Stimulated activated naive CD8-positive, alpha-beta T cell treated with anti-CD3 and anti-CD28 coated beads, Interleukin-15, Interleukin-2, amounts not matched to agents 100 ng/mL and 50 ng/mL, for 24 hours (primary cell): ENCODE results near the gene CDC42BPA.

Experiments
- H3K27ac Mint-ChIP-seq: one replicate; pipeline ENCODE4 v1.8.0; 2021; ENCODE audit warnings: mild to moderate bottlenecking, mixed read lengths
- H3K27me3 Mint-ChIP-seq: one replicate; pipeline ENCODE4 v1.8.0; 2021; ENCODE audit warnings: mixed read lengths
- H3K36me3 Mint-ChIP-seq: one replicate; pipeline ENCODE4 v1.8.0; 2021; ENCODE audit warnings: low read depth, mixed read lengths
- H3K4me1 Mint-ChIP-seq: one replicate; pipeline ENCODE4 v1.8.0; 2021; ENCODE audit warnings: low read depth, mixed read lengths
- H3K4me3 Mint-ChIP-seq: one replicate; pipeline ENCODE4 v1.8.0; 2021; ENCODE audit warnings: mild to moderate bottlenecking, mixed read lengths
- H3K9me3 Mint-ChIP-seq: one replicate; pipeline ENCODE4 v1.8.0; 2021; ENCODE audit warnings: mixed read lengths

Gene CDC42BPA

GRCh38 chr1:226973898-226974543 lies 344.3 kb downstream of the CDC42BPA start:
- Mint-ChIP-seq H3K4me3 (no peak overlapping the region), H3K36me3 (peaks cover 16% of the 10 kb centered on the region), H3K4me1 (no peaks in the 10 kb centered on the region), H3K27me3 (no peaks in the 10 kb centered on the region), H3K9me3 (peaks cover 5% of the 10 kb centered on the region), H3K27ac (no peak overlapping the region)

- no peak overlapping the region for H3K4me3 Mint-ChIP-seq
- H3K4me1 Mint-ChIP-seq = no peaks in the 10 kb centered on the region
- H3K27ac Mint-ChIP-seq = no peak overlapping the region
Observed at GRCh38 chr1:226973371-226973897, 344.9 kb downstream of the CDC42BPA start.

GRCh38 chr1:226972931-226973330 lies 345.4 kb downstream of the CDC42BPA start:
- Mint-ChIP-seq H3K27me3 (no peaks in the 10 kb centered on the region), H3K27ac (no peak overlapping the region), H3K4me3 (no peak overlapping the region), H3K36me3 (peaks cover 25% of the 10 kb centered on the region), H3K4me1 (no peaks in the 10 kb centered on the region), H3K9me3 (peaks cover 5% of the 10 kb centered on the region)

More at GRCh38 chr1:226973371-226973897, 344.9 kb downstream of the CDC42BPA start:
- H3K27me3 Mint-ChIP-seq = no peaks in the 10 kb centered on the region
- H3K9me3 Mint-ChIP-seq = peaks cover 5% of the 10 kb centered on the region
- H3K36me3 Mint-ChIP-seq = peaks cover 22% of the 10 kb centered on the region

GRCh38 chr1:226971765-226972164 lies 346.5 kb downstream of the CDC42BPA start:
- Mint-ChIP-seq H3K27ac (no peak overlapping the region), H3K27me3 (no peaks in the 10 kb centered on the region), H3K4me1 (no peaks in the 10 kb centered on the region), H3K36me3 (peaks cover 32% of the 10 kb centered on the region), H3K4me3 (no peak overlapping the region), H3K9me3 (peaks cover 5% of the 10 kb centered on the region)

- Mint-ChIP-seq H3K27me3 (no peaks in the 10 kb centered on the region), H3K4me3 (no peak overlapping the region), H3K27ac (peak overlapping the region; percentile 22), H3K36me3 (peaks cover 39% of the 10 kb centered on the region), H3K4me1 (peaks cover 5% of the 10 kb centered on the region), H3K9me3 (peaks cover 5% of the 10 kb centered on the region)
Observed at GRCh38 chr1:226967665-226968064, 350.6 kb downstream of the CDC42BPA start.

GRCh38 chr1:226966683-226967082 lies 351.6 kb downstream of the CDC42BPA start:
- no peak overlapping the region for H3K4me3 Mint-ChIP-seq
- H3K27me3 Mint-ChIP-seq = no peaks in the 10 kb centered on the region
- H3K36me3 Mint-ChIP-seq = peaks cover 34% of the 10 kb centered on the region
- no peak overlapping the region for H3K27ac Mint-ChIP-seq
- H3K9me3 Mint-ChIP-seq = peaks cover 2% of the 10 kb centered on the region
- H3K4me1 Mint-ChIP-seq = peaks cover 5% of the 10 kb centered on the region

- Mint-ChIP-seq H3K4me3 (no peak overlapping the region), H3K36me3 (peaks cover 31% of the 10 kb centered on the region), H3K27ac (no peak overlapping the region), H3K27me3 (no peaks in the 10 kb centered on the region), H3K9me3 (no peaks in the 10 kb centered on the region), H3K4me1 (peaks cover 9% of the 10 kb centered on the region)
Observed at GRCh38 chr1:226965581-226966440, 352.5 kb downstream of the CDC42BPA start.

- no peak overlapping the region for H3K4me3 Mint-ChIP-seq
- H3K36me3 Mint-ChIP-seq = peaks cover 30% of the 10 kb centered on the region
- H3K4me1 Mint-ChIP-seq = peaks cover 12% of the 10 kb centered on the region
Observed at GRCh38 chr1:226964611-226965486, 353.4 kb downstream of the CDC42BPA start.

GRCh38 chr1:226964068-226964425 lies 354.2 kb downstream of the CDC42BPA start:
- peaks cover 23% of the 10 kb centered on the region for H3K36me3 Mint-ChIP-seq
- H3K9me3 Mint-ChIP-seq = no peaks in the 10 kb centered on the region
- H3K4me1 Mint-ChIP-seq = peaks cover 20% of the 10 kb centered on the region
- H3K27ac Mint-ChIP-seq = peak overlapping the region; percentile 41
- H3K4me3 Mint-ChIP-seq = no peak overlapping the region
- H3K27me3 Mint-ChIP-seq = no peaks in the 10 kb centered on the region

More at GRCh38 chr1:226964611-226965486, 353.4 kb downstream of the CDC42BPA start:
- Mint-ChIP-seq H3K27ac (no peak overlapping the region), H3K9me3 (no peaks in the 10 kb centered on the region), H3K27me3 (no peaks in the 10 kb centered on the region)

GRCh38 chr1:226962421-226963391 lies 355.6 kb downstream of the CDC42BPA start:
- H3K27ac Mint-ChIP-seq = no peak overlapping the region
- H3K36me3 Mint-ChIP-seq = peaks cover 17% of the 10 kb centered on the region
- no peaks in the 10 kb centered on the region for H3K9me3 Mint-ChIP-seq
- H3K27me3 Mint-ChIP-seq = no peaks in the 10 kb centered on the region
- no peak overlapping the region for H3K4me3 Mint-ChIP-seq
- H3K4me1 Mint-ChIP-seq = peaks cover 31% of the 10 kb centered on the region

GRCh38 chr1:226960944-226961765 lies 357.1 kb downstream of the CDC42BPA start:
- Mint-ChIP-seq H3K36me3 (peaks cover 9% of the 10 kb centered on the region), H3K4me1 (peaks cover 34% of the 10 kb centered on the region), H3K9me3 (no peaks in the 10 kb centered on the region), H3K27ac (no peak overlapping the region), H3K27me3 (no peaks in the 10 kb centered on the region), H3K4me3 (no peak overlapping the region)

- no peaks in the 10 kb centered on the region for H3K9me3 Mint-ChIP-seq
- H3K36me3 Mint-ChIP-seq = peaks cover 9% of the 10 kb centered on the region
- H3K27ac Mint-ChIP-seq = no peak overlapping the region
- H3K4me1 Mint-ChIP-seq = peaks cover 34% of the 10 kb centered on the region
- H3K27me3 Mint-ChIP-seq = no peaks in the 10 kb centered on the region
- H3K4me3 Mint-ChIP-seq = no peak overlapping the region
Observed at GRCh38 chr1:226960256-226960655, 358.0 kb downstream of the CDC42BPA start.

GRCh38 chr1:226958300-226958699 lies 360.0 kb downstream of the CDC42BPA start:
- Mint-ChIP-seq H3K27me3 (no peaks in the 10 kb centered on the region), H3K9me3 (no peaks in the 10 kb centered on the region), H3K4me1 (peaks cover 29% of the 10 kb centered on the region), H3K4me3 (no peak overlapping the region), H3K36me3 (peaks cover 9% of the 10 kb centered on the region), H3K27ac (no peak overlapping the region)
